H7 (cell line): ENCODE data around the gene SIK2. TPM values are rescaled to one million over a fixed set of nuclear protein-coding genes. Genes with fewer than 3 reads are reported as not detected.
"Not testable (repeated sequence)": the region's sequence is repeated elsewhere in the genome, so short reads cannot be mapped to it uniquely, and the experiment has no call there.

Experiments
- DNase-seq: peaks from one replicate; pipeline ENCODE4 v3.0.0; 2012
- H3K27me3 ChIP-seq: 2 replicates; pipeline ENCODE4 v1.6.0; 2011; ENCODE audit warnings: mild to moderate bottlenecking, low read length; ENCODE audit not compliant: control insufficient read depth, insufficient read depth
- H3K36me3 ChIP-seq: replicated peaks from 2 replicates; pipeline ENCODE4 v1.5.1; 2011; ENCODE audit warnings: low read length; ENCODE audit not compliant: control insufficient read depth, insufficient read depth
- H3K4me3 ChIP-seq: 2 replicates; pipeline ENCODE4 v1.5.1; 2011; ENCODE audit warnings: low read depth, mild to moderate bottlenecking, control low read depth, low read length, moderate library complexity; ENCODE audit not compliant: insufficient read depth
- total RNA-seq: library from RNA; depleted of rRNA; stranded (reverse); fragments of >200 nt; shearing (Covaris generic); gene quantifications from 2 replicates; pipeline ENCODE4 v1.2.3, GENCODE V29; 2014

The SIK2 gene
- total RNA-seq, 1 experiment from 2014 or later: 5.5 TPM

GRCh38 chr11:111699579-111700156 lies 97.4 kb downstream of the SIK2 start:
- no peaks in the 10 kb centered on the region for H3K27me3 ChIP-seq
- H3K4me3 ChIP-seq: no peak overlapping the region
- H3K36me3 ChIP-seq: no peaks in the 10 kb centered on the region
- no peak for DNase-seq

GRCh38 chr11:111700162-111700561 lies 97.9 kb downstream of the SIK2 start:
- no peak for DNase-seq

GRCh38 chr11:111702623-111703022 lies 100.4 kb downstream of the SIK2 start:
- no peaks in the 10 kb centered on the region for H3K27me3 ChIP-seq
- DNase-seq: no peak
- no peaks in the 10 kb centered on the region; the same call in 1 of the 2 replicates for H3K36me3 ChIP-seq
- no peak overlapping the region for H3K4me3 ChIP-seq

More at GRCh38 chr11:111700162-111700561, 97.9 kb downstream of the SIK2 start:
- Histone ChIP-seq H3K4me3 (no peak overlapping the region), H3K36me3 (no peaks in the 10 kb centered on the region), H3K27me3 (no peaks in the 10 kb centered on the region)

- Histone ChIP-seq H3K36me3 (no peaks in the 10 kb centered on the region; the same call in 1 of the 2 replicates), H3K4me3 (no peak overlapping the region), H3K27me3 (no peaks in the 10 kb centered on the region)
- no peak for DNase-seq
These were observed 101.3 kb downstream of the SIK2 start for GRCh38 chr11:111703576-111703975.

GRCh38 chr11:111707039-111707690 lies 104.9 kb downstream of the SIK2 start:
- H3K27me3 ChIP-seq: no peaks in the 10 kb centered on the region
- H3K4me3 ChIP-seq: no peak overlapping the region
- DNase-seq: no peak
- no peaks in the 10 kb centered on the region; the same call in 1 of the 2 replicates for H3K36me3 ChIP-seq

GRCh38 chr11:111707691-111708067 lies 105.4 kb downstream of the SIK2 start:
- Histone ChIP-seq H3K36me3 (no peaks in the 10 kb centered on the region; the same call in 1 of the 2 replicates), H3K27me3 (no peaks in the 10 kb centered on the region), H3K4me3 (no peak overlapping the region)
- no peak for DNase-seq

GRCh38 chr11:111714522-111714921 lies 112.3 kb downstream of the SIK2 start:
- Histone ChIP-seq H3K4me3 (no peak overlapping the region), H3K27me3 (no peaks in the 10 kb centered on the region)

GRCh38 chr11:111715142-111715816 lies 113.0 kb downstream of the SIK2 start:
- H3K27me3 ChIP-seq: no peaks in the 10 kb centered on the region
- H3K4me3 ChIP-seq: no peak overlapping the region
- no peaks in the 10 kb centered on the region; the same call in none of the 2 replicates for H3K36me3 ChIP-seq
- DNase-seq: no peak

More at GRCh38 chr11:111714522-111714921, 112.3 kb downstream of the SIK2 start:
- DNase-seq: no peak
- no peaks in the 10 kb centered on the region for H3K36me3 ChIP-seq

GRCh38 chr11:111717660-111718059 lies 115.4 kb downstream of the SIK2 start:
- DNase-seq, H3K27me3 ChIP-seq, H3K4me3 ChIP-seq, H3K36me3 ChIP-seq: not testable (repeated sequence)

GRCh38 chr11:111718436-111718835 lies 116.2 kb downstream of the SIK2 start:
- Histone ChIP-seq H3K36me3 (peaks cover 5% of the 10 kb centered on the region), H3K27me3 (no peaks in the 10 kb centered on the region), H3K4me3 (no peak overlapping the region)
- DNase-seq: no peak

GRCh38 chr11:111718859-111719258 lies 116.6 kb downstream of the SIK2 start:
- peaks cover 5% of the 10 kb centered on the region for H3K36me3 ChIP-seq
- no peaks in the 10 kb centered on the region for H3K27me3 ChIP-seq
- no peak for DNase-seq
- H3K4me3 ChIP-seq: no peak overlapping the region

GRCh38 chr11:111719379-111719778 lies 117.1 kb downstream of the SIK2 start:
- Histone ChIP-seq H3K4me3 (no peak overlapping the region), H3K36me3 (peaks cover 5% of the 10 kb centered on the region), H3K27me3 (no peaks in the 10 kb centered on the region)
- no peak for DNase-seq

- no peak for DNase-seq
- H3K4me3 ChIP-seq: no peak overlapping the region
- peaks cover 5% of the 10 kb centered on the region for H3K36me3 ChIP-seq
- H3K27me3 ChIP-seq: no peaks in the 10 kb centered on the region
These were observed 118.7 kb downstream of the SIK2 start for GRCh38 chr11:111720801-111721494.

- no peak overlapping the region for H3K4me3 ChIP-seq
- no peak for DNase-seq
- peaks cover 5% of the 10 kb centered on the region for H3K36me3 ChIP-seq
- no peaks in the 10 kb centered on the region for H3K27me3 ChIP-seq
These were observed 120.3 kb downstream of the SIK2 start for GRCh38 chr11:111722501-111722900.
